ENCODE data around the gene CDH23. TPM values are rescaled to one million over a fixed set of nuclear protein-coding genes. Genes with fewer than 3 reads are reported as not detected.

Gene CDH23
- total RNA-seq, 1 donor from 2014 or later = 10.3 TPM

DNA sequence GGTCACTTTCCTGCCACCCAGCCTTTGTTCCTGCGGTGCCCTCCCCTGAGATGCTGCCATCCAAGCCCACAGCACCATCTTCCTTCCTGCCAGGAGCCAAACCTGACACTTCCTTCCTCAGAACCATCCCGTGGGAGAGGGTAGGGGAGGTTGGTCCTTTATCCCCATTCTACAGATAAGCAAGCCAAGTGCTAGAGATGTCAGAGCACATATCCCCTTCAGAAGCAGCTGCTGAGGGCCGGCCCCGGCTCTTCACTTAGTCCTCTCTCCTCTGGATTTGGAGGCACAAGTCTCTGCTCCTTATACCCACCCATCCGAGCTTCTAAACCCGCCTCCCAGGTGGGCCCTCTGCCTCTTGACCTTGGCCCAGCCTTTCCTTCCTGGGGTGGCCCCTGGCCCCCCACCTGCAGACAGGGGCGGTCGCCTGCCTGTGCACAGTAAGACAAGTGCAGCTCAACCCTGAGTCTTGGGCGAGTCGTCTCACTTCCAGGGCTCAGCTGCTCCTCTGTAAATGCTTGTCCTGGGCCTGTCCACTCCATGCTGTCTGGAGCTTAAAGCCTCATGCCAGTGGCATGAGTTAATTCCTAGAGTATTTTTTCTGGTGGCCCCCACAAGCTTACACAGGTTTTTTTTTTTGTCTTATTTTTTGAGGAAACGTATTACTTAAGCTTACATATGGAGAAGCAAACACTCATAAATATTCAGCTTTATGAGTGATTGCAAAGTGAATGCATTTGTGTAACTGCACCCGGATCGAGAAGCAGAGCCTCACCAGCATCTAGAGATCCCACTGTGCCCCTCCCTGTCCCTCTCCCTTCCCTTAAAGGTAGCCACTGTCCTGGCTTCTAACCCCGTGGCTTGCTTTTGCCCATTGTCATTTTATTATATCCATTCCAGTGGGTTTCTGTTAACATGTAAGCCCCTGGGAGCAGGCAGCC, 125.1 kb downstream of the CDH23 start:
- Histone ChIP-seq H3K9me3 (no peaks in the 10 kb centered on the region), H3K4me3 (no peak overlapping the region), H3K27ac (no peak overlapping the region), H3K36me3 (no peaks in the 10 kb centered on the region), H3K4me1 (no peaks in the 10 kb centered on the region), H3K27me3 (no peaks in the 10 kb centered on the region)
- no peak for DNase-seq (ENCODE audit: extremely low spot score in 2 of 2)
- intact Hi-C loops (cut with DNase I) = no loop called here
- no peak for TF ChIP-seq POLR2A (IDR thresholded peaks at IDR 0.05)
- TF ChIP-seq, protein P1, sequence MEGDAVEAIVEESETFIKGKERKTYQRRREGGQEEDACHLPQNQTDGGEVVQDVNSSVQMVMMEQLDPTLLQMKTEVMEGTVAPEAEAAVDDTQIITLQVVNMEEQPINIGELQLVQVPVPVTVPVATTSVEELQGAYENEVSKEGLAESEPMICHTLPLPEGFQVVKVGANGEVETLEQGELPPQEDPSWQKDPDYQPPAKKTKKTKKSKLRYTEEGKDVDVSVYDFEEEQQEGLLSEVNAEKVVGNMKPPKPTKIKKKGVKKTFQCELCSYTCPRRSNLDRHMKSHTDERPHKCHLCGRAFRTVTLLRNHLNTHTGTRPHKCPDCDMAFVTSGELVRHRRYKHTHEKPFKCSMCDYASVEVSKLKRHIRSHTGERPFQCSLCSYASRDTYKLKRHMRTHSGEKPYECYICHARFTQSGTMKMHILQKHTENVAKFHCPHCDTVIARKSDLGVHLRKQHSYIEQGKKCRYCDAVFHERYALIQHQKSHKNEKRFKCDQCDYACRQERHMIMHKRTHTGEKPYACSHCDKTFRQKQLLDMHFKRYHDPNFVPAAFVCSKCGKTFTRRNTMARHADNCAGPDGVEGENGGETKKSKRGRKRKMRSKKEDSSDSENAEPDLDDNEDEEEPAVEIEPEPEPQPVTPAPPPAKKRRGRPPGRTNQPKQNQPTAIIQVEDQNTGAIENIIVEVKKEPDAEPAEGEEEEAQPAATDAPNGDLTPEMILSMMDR (IDR thresholded peaks at IDR 0.05) = no peak
- no peak for TF ChIP-seq POLR2AphosphoS5 (IDR thresholded peaks at IDR 0.05; ENCODE audit: insufficient read depth in 1 of 2, low read depth in 1 of 2)

DNA sequence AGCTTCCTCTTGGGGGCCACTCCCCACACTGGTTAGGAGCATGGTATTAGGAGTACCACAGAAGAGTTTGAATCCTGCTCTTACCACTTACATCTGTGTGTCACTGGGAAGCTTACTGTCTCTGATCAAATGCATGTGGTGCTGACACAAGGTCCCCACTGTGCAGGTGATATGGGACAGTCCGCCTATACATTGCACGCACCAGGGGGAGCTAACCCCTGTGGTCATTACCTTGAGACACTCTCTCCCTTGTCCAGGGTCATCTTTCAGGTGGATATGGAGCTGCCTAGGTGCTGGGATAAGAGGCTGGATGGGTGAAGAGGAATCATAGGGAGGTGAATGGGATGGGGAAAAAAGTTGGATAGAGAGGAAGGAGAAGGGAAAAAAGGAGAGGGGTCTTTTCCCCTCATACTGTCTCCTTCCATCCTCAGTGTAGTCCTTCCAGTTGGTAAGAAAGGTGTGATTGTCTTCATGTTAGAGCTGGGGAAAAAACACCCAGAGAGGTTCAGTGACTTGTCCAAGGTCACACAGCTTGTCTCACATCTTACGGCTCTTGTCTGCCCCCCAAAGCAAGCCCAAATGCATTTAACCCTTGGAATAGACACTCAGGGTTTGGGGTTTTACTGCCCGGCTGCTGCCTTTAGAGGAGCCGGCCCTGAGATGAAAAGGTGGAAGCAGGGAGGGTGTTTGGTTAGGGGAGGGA, 125.9 kb downstream of the CDH23 start:
- Histone ChIP-seq H3K36me3 (no peaks in the 10 kb centered on the region), H3K4me3 (no peak overlapping the region), H3K4me1 (no peaks in the 10 kb centered on the region), H3K27ac (no peak overlapping the region), H3K27me3 (no peaks in the 10 kb centered on the region), H3K9me3 (no peaks in the 10 kb centered on the region)
- intact Hi-C loops (cut with DNase I) = no loop called here
- DNase-seq (ENCODE audit: extremely low spot score in 2 of 2) = no peak
- TF ChIP-seq POLR2AphosphoS5 (IDR thresholded peaks at IDR 0.05; ENCODE audit: insufficient read depth in 1 of 2, low read depth in 1 of 2) (no peak), POLR2A (IDR thresholded peaks at IDR 0.05) (no peak)
- TF ChIP-seq, protein P1 (IDR thresholded peaks at IDR 0.05) = no peak

DNA sequence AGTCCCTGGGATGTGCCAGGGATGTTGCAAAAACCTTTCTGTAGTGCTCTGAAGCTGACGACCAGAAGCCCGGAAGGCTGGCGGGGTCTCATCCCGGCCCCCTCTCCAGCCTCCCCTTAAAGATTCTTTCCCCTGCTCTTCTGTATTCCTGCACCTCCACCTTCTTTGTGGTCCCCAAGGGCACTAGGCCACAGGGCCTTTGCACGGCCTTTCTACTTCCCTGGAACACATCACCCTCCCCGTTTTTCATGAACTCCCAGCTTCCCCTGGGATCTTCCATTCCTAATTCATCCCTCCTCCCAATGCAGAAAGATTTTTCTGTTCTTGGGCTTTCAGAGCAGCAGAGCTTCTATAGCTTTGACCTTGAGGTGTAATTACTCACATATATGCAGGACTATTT, 127.0 kb downstream of the CDH23 start:
- no peak for TF ChIP-seq POLR2A (IDR thresholded peaks at IDR 0.05)
- TF ChIP-seq, protein P1 (IDR thresholded peaks at IDR 0.05) = no peak
- TF ChIP-seq POLR2AphosphoS5 (IDR thresholded peaks at IDR 0.05; ENCODE audit: insufficient read depth in 1 of 2, low read depth in 1 of 2) = no peak
- no peaks in the 10 kb centered on the region for H3K36me3 ChIP-seq
- no peak overlapping the region for H3K4me3 ChIP-seq
- no peaks in the 10 kb centered on the region for H3K27me3 ChIP-seq
- H3K27ac ChIP-seq = no peak overlapping the region
- H3K9me3 ChIP-seq = no peaks in the 10 kb centered on the region
- H3K4me1 ChIP-seq = no peaks in the 10 kb centered on the region
- intact Hi-C loops (cut with DNase I) = no loop called here
- DNase-seq (ENCODE audit: extremely low spot score in 2 of 2) = no peak

DNA sequence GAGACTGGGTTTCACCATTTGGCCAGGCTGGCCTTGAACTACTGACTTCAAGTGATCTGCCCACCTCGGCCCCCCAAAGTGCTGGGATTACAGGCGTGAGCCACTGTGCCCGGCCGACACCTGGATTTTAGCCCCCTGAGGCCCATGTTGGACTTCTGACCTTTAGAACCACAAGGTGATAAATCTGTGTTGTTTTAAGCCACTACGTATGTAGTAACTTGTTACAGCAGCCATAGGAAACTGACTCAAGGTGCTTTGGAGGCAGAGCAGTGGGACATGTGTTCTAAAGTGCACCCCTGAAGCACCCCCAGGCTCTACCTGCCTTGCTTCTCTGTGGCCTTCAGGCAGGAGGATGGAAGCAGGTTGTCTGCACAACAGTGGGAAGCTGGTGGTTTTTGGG, 128.4 kb downstream of the CDH23 start:
- no peak for TF ChIP-seq POLR2A (IDR thresholded peaks at IDR 0.05)
- TF ChIP-seq, protein P1 (IDR thresholded peaks at IDR 0.05) = no peak
- TF ChIP-seq POLR2AphosphoS5 (IDR thresholded peaks at IDR 0.05; ENCODE audit: insufficient read depth in 1 of 2, low read depth in 1 of 2) = no peak

More for the DNA sequence above, 128.4 kb downstream of the CDH23 start:
- Histone ChIP-seq H3K9me3 (no peaks in the 10 kb centered on the region), H3K27ac (no peak overlapping the region), H3K27me3 (no peaks in the 10 kb centered on the region), H3K36me3 (no peaks in the 10 kb centered on the region), H3K4me1 (peaks cover under 1% of the 10 kb centered on the region), H3K4me3 (no peak overlapping the region)
- no peak for DNase-seq (ENCODE audit: extremely low spot score in 2 of 2)
- intact Hi-C loops (cut with DNase I) = no loop called here

Data from vagina (tissue), 2 donors.